CD4-positive, alpha-beta T cell (primary cell): ENCODE results near the gene SDK1. TPM values are rescaled to one million over a fixed set of nuclear protein-coding genes. Genes with fewer than 3 reads are reported as not detected.

Source experiments
- ATAC-seq: fragments of 200-7000 bp; cut with Tn5 transposase; one replicate; pipeline ENCODE4 v1.10.0; 2022; ENCODE audit warnings: mild to moderate bottlenecking; ENCODE audit not compliant: poor library complexity
- CTCF ChIA-PET: fragments of 350-600 bp; sonication (Branson Sonifier 250); formaldehyde crosslinking; loops from one replicate; lab custom pipeline; 2021; ENCODE audit warnings: antibody characterized with exemption, inconsistent platforms; lab: Charles Lee
- POLR2A ChIA-PET: fragments of 350-600 bp; sonication (Branson Sonifier 250); formaldehyde crosslinking; loops from one replicate; lab custom pipeline; 2021; ENCODE audit warnings: antibody characterized with exemption, inconsistent platforms; lab: Charles Lee
- DNase-seq, 14 experiments: peaks; one replicate each; pipeline ENCODE4 v3.0.0-alpha.2; 2013 to 2020; ENCODE audit warnings: mixed read lengths in 2 of 14
- H3K27ac ChIP-seq, 2 donors: one replicate each; pipeline versions ENCODE4 v1.5.1 to v1.7.0; 2013; ENCODE audit warnings: low read length in 2 of 2, low read depth in 1 of 2, mild to moderate bottlenecking in 1 of 2
- H3K27me3 ChIP-seq, 2 experiments: 1 replicate in 1 of 2; 2 replicates in 1 of 2; pipeline versions ENCODE4 v1.6.1 to v1.7.0; 2013; ENCODE audit warnings: low read length in 2 of 2, control low read depth in 1 of 2, mild to moderate bottlenecking in 1 of 2, moderate library complexity in 1 of 2; ENCODE audit not compliant: insufficient read depth in 2 of 2, control insufficient read depth in 1 of 2
- H3K36me3 ChIP-seq: one replicate; pipeline ENCODE4 v1.6.1; 2013; ENCODE audit warnings: low read length, control low read depth; ENCODE audit not compliant: insufficient read depth
- H3K4me1 ChIP-seq: one replicate; pipeline ENCODE4 v1.6.1; 2013; ENCODE audit warnings: low read length, control low read depth; ENCODE audit not compliant: insufficient read depth
- H3K4me3 ChIP-seq: one replicate; pipeline ENCODE4 v1.5.1; 2013; ENCODE audit warnings: mild to moderate bottlenecking, low read length, moderate library complexity
- H3K9me3 ChIP-seq, 2 experiments: 1 replicate in 1 of 2; 2 replicates in 1 of 2; pipeline versions ENCODE4 v1.6.1 to v1.7.0; 2013; ENCODE audit warnings: low read length in 2 of 2, mild to moderate bottlenecking in 2 of 2, control low read depth in 1 of 2, moderate library complexity in 1 of 2; ENCODE audit not compliant: control insufficient read depth in 1 of 2, insufficient read depth in 1 of 2
- H3K27ac Mint-ChIP-seq: one replicate; pipeline ENCODE4 v1.8.0; 2020; ENCODE audit warnings: mixed read lengths
- H3K27me3 Mint-ChIP-seq: one replicate; pipeline ENCODE4 v1.8.0; 2021; ENCODE audit warnings: mixed read lengths
- H3K36me3 Mint-ChIP-seq: one replicate; pipeline ENCODE4 v1.8.0; 2021; ENCODE audit warnings: low read depth, mixed read lengths
- H3K4me1 Mint-ChIP-seq: one replicate; pipeline ENCODE4 v1.8.0; 2021; ENCODE audit warnings: low read depth, mixed read lengths
- H3K4me3 Mint-ChIP-seq: one replicate; pipeline ENCODE4 v1.8.0; 2020; ENCODE audit warnings: mild to moderate bottlenecking, mixed read lengths
- H3K9me3 Mint-ChIP-seq: one replicate; pipeline ENCODE4 v1.8.0; 2020; ENCODE audit warnings: mixed read lengths
- CTCF ChIP-seq: fragments of 200-600 bp; IDR thresholded peaks from one replicate; pipeline ENCODE4 v1.8.0; 2022; ENCODE audit warnings: antibody characterized with exemption, mild to moderate bottlenecking
- intact Hi-C, 2 experiments: fragments of 100-400 bp; cut with DNase I in 1 of 2; cut with micrococcal nuclease in 1 of 2; formaldehyde crosslinking; loops; one replicate each; pipeline versions ENCODE4 v1.15.1 to v1.9.0; 2023 to 2025; cut with DNase I, micrococcal nuclease
- total RNA-seq, 174 experiments: library from RNA in 2 of 174; stranded (reverse) in 2 of 174; gene quantifications; one replicate each; pipeline ENCODE4 v1.2.3 and lab custom pipeline; 2021 to 2026

Gene SDK1
- total RNA-seq, 2 experiments from 2014 or later = 1.1 to 1.3 TPM

DNA sequence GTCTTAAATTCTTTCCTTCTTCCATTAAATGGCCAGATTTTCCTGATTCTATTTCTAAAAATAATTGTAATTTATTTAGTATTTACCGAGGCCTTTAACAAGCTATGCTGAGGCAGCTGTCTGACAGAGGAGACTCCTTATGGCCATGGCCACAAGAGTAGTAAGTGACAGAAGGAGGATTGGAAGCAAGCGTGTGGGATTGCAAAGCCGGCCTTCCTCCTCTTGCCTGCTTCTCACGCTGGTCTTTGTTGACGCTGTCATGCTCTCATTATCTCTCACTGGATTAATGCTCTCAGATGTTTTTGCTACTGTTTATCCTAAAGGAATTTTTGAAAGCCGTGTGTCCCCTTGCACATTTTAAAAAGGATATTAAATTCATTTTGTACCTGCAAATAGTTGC is 546.3 kb downstream of the SDK1 start:
- Mint-ChIP-seq H3K27me3 (no peaks in the 10 kb centered on the region), H3K36me3 (no peaks in the 10 kb centered on the region), H3K27ac (no peak overlapping the region), H3K9me3 (no peaks in the 10 kb centered on the region), H3K4me1 (no peaks in the 10 kb centered on the region), H3K4me3 (no peak overlapping the region)
- ChIA-PET CTCF (no interaction called here), POLR2A (no interaction called here)
- Histone ChIP-seq H3K27ac (no peak overlapping the region), H3K36me3 (no peaks in the 10 kb centered on the region), H3K27me3 (no peaks in the 10 kb centered on the region), H3K9me3 (no peaks in the 10 kb centered on the region), H3K4me3 (no peak overlapping the region), H3K4me1 (no peaks in the 10 kb centered on the region)
- intact Hi-C loops = no loop called here
- TF ChIP-seq CTCF = no peak
- no peak for DNase-seq
- ATAC-seq = no peak

GRCh38 chr7:3859431-3859830 is 558.4 kb downstream of the SDK1 start:
- H3K9me3 ChIP-seq = no peaks in the 10 kb centered on the region
- Mint-ChIP-seq H3K4me3 (no peak overlapping the region), H3K4me1 (no peaks in the 10 kb centered on the region), H3K36me3 (no peaks in the 10 kb centered on the region), H3K9me3 (no peaks in the 10 kb centered on the region), H3K27me3 (no peaks in the 10 kb centered on the region), H3K27ac (no peak overlapping the region)
- H3K4me3 ChIP-seq = no peak overlapping the region
- CTCF ChIA-PET = no interaction called here
- H3K4me1 ChIP-seq = no peaks in the 10 kb centered on the region
- H3K36me3 ChIP-seq = no peaks in the 10 kb centered on the region
- DNase-seq (no peak), ATAC-seq (no peak)
- intact Hi-C loops = no loop called here
- TF ChIP-seq CTCF = no peak
- H3K27me3 ChIP-seq = no peaks in the 10 kb centered on the region
- no peak overlapping the region for H3K27ac ChIP-seq
- POLR2A ChIA-PET = no interaction called here

DNA sequence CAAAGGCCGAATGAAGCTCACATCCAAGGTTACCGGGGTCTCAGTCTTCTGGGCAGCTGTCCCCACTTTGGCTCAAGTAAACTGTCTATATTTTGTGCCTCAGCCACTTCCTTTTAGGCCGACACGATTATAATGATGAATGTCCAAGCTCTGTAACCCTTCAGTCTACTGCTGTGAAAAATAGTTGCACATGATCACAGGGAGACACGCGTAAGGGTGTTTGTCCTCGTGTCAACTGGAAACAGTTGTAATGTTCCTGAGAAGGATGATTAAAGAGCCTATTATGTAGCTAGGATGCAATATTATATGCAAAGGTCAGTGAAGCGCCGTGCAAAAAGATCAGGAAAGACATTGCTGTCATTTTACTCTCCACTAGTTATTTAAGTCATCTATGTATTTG is 559.9 kb downstream of the SDK1 start:
- Mint-ChIP-seq H3K27ac (no peak overlapping the region), H3K4me1 (no peaks in the 10 kb centered on the region), H3K9me3 (no peaks in the 10 kb centered on the region), H3K36me3 (no peaks in the 10 kb centered on the region), H3K27me3 (no peaks in the 10 kb centered on the region), H3K4me3 (no peak overlapping the region)
- H3K4me3 ChIP-seq = no peak overlapping the region
- H3K36me3 ChIP-seq = no peaks in the 10 kb centered on the region
- no peaks in the 10 kb centered on the region for H3K4me1 ChIP-seq
- DNase-seq = no peak
- H3K9me3 ChIP-seq = no peaks in the 10 kb centered on the region
- ATAC-seq = no peak
- no peak for TF ChIP-seq CTCF
- CTCF ChIA-PET = no interaction called here
- no peak overlapping the region for H3K27ac ChIP-seq
- POLR2A ChIA-PET = no interaction called here
- intact Hi-C loops = no loop called here
- no peaks in the 10 kb centered on the region for H3K27me3 ChIP-seq
